Caco-2 (cell line): ENCODE measurements around the gene PLXNC1. TPM values are rescaled to one million over a fixed set of nuclear protein-coding genes. Genes with fewer than 3 reads are reported as not detected.

Experiments
- Bru-seq: library from RNA; stranded (reverse); fragments of 400-500 nt; gene quantifications from one replicate; lab custom pipeline; 2021; lab: Mats Ljungman, UMichigan
- BruChase-seq, 2 experiments: library from RNA; stranded (reverse); fragments of 400-500 nt; gene quantifications; one replicate each; lab custom pipeline; 2021; lab: Mats Ljungman, UMichigan
- BruUV-seq: library from RNA; stranded (reverse); fragments of 400-500 nt; replicated peaks from 2 replicates; lab custom pipeline; 2021; lab: Mats Ljungman, UMichigan
- CTCF ChIA-PET: fragments of 300-600 bp; sonication (Branson Sonifier 250); formaldehyde crosslinking; loops from one replicate; lab custom pipeline; 2022; ENCODE audit warnings: antibody characterized with exemption; lab: Charles Lee
- POLR2A ChIA-PET: fragments of 300-600 bp; sonication (Branson Sonifier 250); formaldehyde crosslinking; loops from one replicate; lab custom pipeline; 2022; ENCODE audit warnings: antibody characterized with exemption; lab: Charles Lee
- DNase-seq, 2 experiments: peaks; one replicate each; pipeline versions ENCODE4 v3.0.0 to v3.0.0-alpha.2; 2020 to 2022
- H3K27me3 ChIP-seq: replicated peaks from 2 replicates; pipeline ENCODE4 v1.6.0; 2011; ENCODE audit warnings: low read length; ENCODE audit not compliant: control insufficient read depth, insufficient read depth
- H3K36me3 ChIP-seq: 2 replicates; pipeline ENCODE4 v1.5.1; 2011; ENCODE audit warnings: low read length; ENCODE audit not compliant: control insufficient read depth, insufficient read depth
- H3K4me1 ChIP-seq: fragments of 250-450 bp; sonication (Bioruptor Pico); 2 replicates; pipeline ENCODE4 v1.5.1; 2020; ENCODE audit warnings: mild to moderate bottlenecking
- H3K4me3 ChIP-seq: 2 replicates; pipeline ENCODE4 v1.5.1; 2011; ENCODE audit warnings: low read depth, mild to moderate bottlenecking, control low read depth, low read length
- H3K9me3 ChIP-seq: fragments of 250-450 bp; sonication (Bioruptor Pico); 2 replicates; pipeline ENCODE4 v1.5.1; 2020; ENCODE audit warnings: mild to moderate bottlenecking, moderate library complexity
- H3K27ac Mint-ChIP-seq: one replicate; pipeline ENCODE4 v1.8.0; 2022; ENCODE audit warnings: mixed read lengths; ENCODE audit not compliant: unreplicated experiment
- H3K27me3 Mint-ChIP-seq: one replicate; pipeline ENCODE4 v1.8.0; 2022; ENCODE audit warnings: mixed read lengths; ENCODE audit not compliant: insufficient read depth, unreplicated experiment
- H3K36me3 Mint-ChIP-seq: one replicate; pipeline ENCODE4 v1.8.0; 2022; ENCODE audit warnings: mild to moderate bottlenecking, mixed read lengths; ENCODE audit not compliant: insufficient read depth, unreplicated experiment
- H3K4me1 Mint-ChIP-seq: one replicate; pipeline ENCODE4 v1.8.0; 2022; ENCODE audit warnings: low read depth, mixed read lengths; ENCODE audit not compliant: unreplicated experiment
- H3K4me3 Mint-ChIP-seq: one replicate; pipeline ENCODE4 v1.8.0; 2022; ENCODE audit warnings: mild to moderate bottlenecking, moderate library complexity, mixed read lengths; ENCODE audit not compliant: unreplicated experiment
- H3K9me3 Mint-ChIP-seq: one replicate; pipeline ENCODE4 v1.8.0; 2022; ENCODE audit warnings: mixed read lengths; ENCODE audit not compliant: unreplicated experiment
- CTCF ChIP-seq, 2 experiments: fragments of 200-600 bp in 1 of 2; IDR thresholded peaks; 1 replicate in 1 of 2; 2 replicates in 1 of 2; pipeline versions ENCODE4 v1.5.1 to v1.8.0; 2011 to 2022; ENCODE audit warnings: antibody characterized with exemption in 1 of 2, control low read depth in 1 of 2, inconsistent platforms in 1 of 2, low read depth in 1 of 2, low read length in 1 of 2, mild to moderate bottlenecking in 1 of 2, moderate library complexity in 1 of 2; ENCODE audit not compliant: insufficient read depth in 1 of 2, severe bottlenecking in 1 of 2, unreplicated experiment in 1 of 2
- intact Hi-C: fragments of 100-400 bp; cut with micrococcal nuclease; formaldehyde crosslinking; loops from one replicate; pipeline ENCODE4 v1.10.0; 2022; ENCODE audit not compliant: unreplicated experiment
- long read RNA-seq: library from polyadenylated mRNA; stranded (forward); transcript quantifications from one replicate; pipeline ENCODE4 v2.0.0, GENCODE V29; 2022
- total RNA-seq: library from RNA; stranded (reverse); gene quantifications from 2 replicates; pipeline ENCODE4 v1.2.3, GENCODE V29; 2022

PLXNC1 gene
- 41.3 and 47.7 TPM in 2 replicates for total RNA-seq
- percentile 87 among the genes with signal in this experiment for Bru-seq, nascent RNA
- BruChase-seq, experiment 1, labeled RNA remaining after a 2-hour chase = percentile 81 among the genes with signal in this experiment
- BruChase-seq, experiment 2, labeled RNA remaining after a 6-hour chase = percentile 76 among the genes with signal in this experiment
- long read RNA-seq, full-length matches to known transcripts = 5 of 26 reads
- long read RNA-seq, partial matches to known transcripts = 7 of 26 reads
- long read RNA-seq, other reads (novel, unspliced or antisense) = 14 of 26 reads

- no TSS peak for BruUV-seq
- peaks cover 34% of the 10 kb centered on the region for H3K4me1 ChIP-seq
- H3K27me3 Mint-ChIP-seq = no peaks in the 10 kb centered on the region
- intact Hi-C loops = no loop called here
- ChIA-PET CTCF (interaction anchor here (0.6 to 0.7 kb wide), 3 partner anchors 135 to 728 kb away, joined by 3 to 9 read pairs (median 4); no protein-coding TSS in a partner anchor), POLR2A (no interaction called here)
- peak within 1 kb of the TSS; percentile 88 for H3K4me3 Mint-ChIP-seq
- peaks cover 16% of the 10 kb centered on the region for H3K36me3 Mint-ChIP-seq
- TF ChIP-seq CTCF (IDR thresholded peaks at IDR 0.05; ENCODE audit: insufficient read depth in 1 of 2, low read depth in 1 of 2, low read length in 1 of 2, severe bottlenecking in 1 of 2, unreplicated experiment in 1 of 2) = no peak
- H3K4me3 ChIP-seq = peak within 1 kb of the TSS; percentile 82
- DNase-seq = peak; percentile 57 to 59
- H3K9me3 Mint-ChIP-seq = no peaks in the 10 kb centered on the region
- H3K27ac Mint-ChIP-seq = no peak within 1 kb of the TSS
- no peaks in the 10 kb centered on the region for H3K9me3 ChIP-seq
- no peaks in the 10 kb centered on the region for H3K27me3 ChIP-seq
- H3K4me1 Mint-ChIP-seq = peaks cover 31% of the 10 kb centered on the region
- H3K36me3 ChIP-seq = no peaks in the 10 kb centered on the region
Observed at GRCh38 chr12:94147991-94148738, at the start of gene PLXNC1. Gene PLXNC1 (plus strand): TSS chr12:94148577. CDS start chr12:94148972, 395 bp downstream.

- H3K27me3 Mint-ChIP-seq = no peaks in the 10 kb centered on the region
- no peaks in the 10 kb centered on the region for H3K27me3 ChIP-seq
- no peak for TF ChIP-seq CTCF (IDR thresholded peaks at IDR 0.05; ENCODE audit: insufficient read depth in 1 of 2, low read depth in 1 of 2, low read length in 1 of 2, severe bottlenecking in 1 of 2, unreplicated experiment in 1 of 2)
- H3K4me3 ChIP-seq = no peak overlapping the region
- H3K4me1 Mint-ChIP-seq = peaks cover 11% of the 10 kb centered on the region
- no peaks in the 10 kb centered on the region for H3K36me3 ChIP-seq
- no peak for DNase-seq
- no peaks in the 10 kb centered on the region for H3K36me3 Mint-ChIP-seq
- ChIA-PET CTCF (interaction anchor here (0.8 to 1.5 kb wide), 2 partner anchors 24 to 332 kb away, joined by 3 to 5 read pairs; no protein-coding TSS in a partner anchor), POLR2A (no interaction called here)
- BruUV-seq = no TSS peak
- no peaks in the 10 kb centered on the region for H3K9me3 ChIP-seq
- H3K27ac Mint-ChIP-seq = no peak overlapping the region
- no peak overlapping the region for H3K4me3 Mint-ChIP-seq
- no peaks in the 10 kb centered on the region for H3K9me3 Mint-ChIP-seq
- H3K4me1 ChIP-seq = peaks cover 28% of the 10 kb centered on the region
- intact Hi-C loops = no loop called here
Observed at GRCh38 chr12:94099191-94099590, 49.2 kb upstream of the PLXNC1 start.

- Histone ChIP-seq H3K27me3 (no peaks in the 10 kb centered on the region), H3K36me3 (no peaks in the 10 kb centered on the region)
- peaks cover 11% of the 10 kb centered on the region for H3K4me1 Mint-ChIP-seq
Observed at GRCh38 chr12:94099632-94100031, 48.7 kb upstream of the PLXNC1 start.

More at GRCh38 chr12:94099632-94100031, 48.7 kb upstream of the PLXNC1 start:
- intact Hi-C loops = loop anchor here (2.0 to 5.0 kb wide), 3 partner anchors 107 to 402 kb away; no protein-coding TSS in a partner anchor
- no peaks in the 10 kb centered on the region for H3K9me3 Mint-ChIP-seq
- ChIA-PET POLR2A (no interaction called here), CTCF (interaction anchor here (0.8 to 3.1 kb wide), 3 partner anchors 24 to 530 kb away, joined by 3 to 29 read pairs (median 5); no protein-coding TSS in a partner anchor)
- TF ChIP-seq CTCF (IDR thresholded peaks at IDR 0.05; ENCODE audit: insufficient read depth in 1 of 2, low read depth in 1 of 2, low read length in 1 of 2, severe bottlenecking in 1 of 2, unreplicated experiment in 1 of 2) = no peak
- Histone ChIP-seq H3K4me1 (peaks cover 28% of the 10 kb centered on the region), H3K9me3 (no peaks in the 10 kb centered on the region), H3K4me3 (no peak overlapping the region)
- DNase-seq = no peak
- BruUV-seq = no TSS peak
- H3K4me3 Mint-ChIP-seq = no peak overlapping the region
- H3K27me3 Mint-ChIP-seq = no peaks in the 10 kb centered on the region
- no peak overlapping the region for H3K27ac Mint-ChIP-seq
- no peaks in the 10 kb centered on the region for H3K36me3 Mint-ChIP-seq
